Measurements from ENCODE around the gene ANXA3.

The ANXA3 gene

DNA sequence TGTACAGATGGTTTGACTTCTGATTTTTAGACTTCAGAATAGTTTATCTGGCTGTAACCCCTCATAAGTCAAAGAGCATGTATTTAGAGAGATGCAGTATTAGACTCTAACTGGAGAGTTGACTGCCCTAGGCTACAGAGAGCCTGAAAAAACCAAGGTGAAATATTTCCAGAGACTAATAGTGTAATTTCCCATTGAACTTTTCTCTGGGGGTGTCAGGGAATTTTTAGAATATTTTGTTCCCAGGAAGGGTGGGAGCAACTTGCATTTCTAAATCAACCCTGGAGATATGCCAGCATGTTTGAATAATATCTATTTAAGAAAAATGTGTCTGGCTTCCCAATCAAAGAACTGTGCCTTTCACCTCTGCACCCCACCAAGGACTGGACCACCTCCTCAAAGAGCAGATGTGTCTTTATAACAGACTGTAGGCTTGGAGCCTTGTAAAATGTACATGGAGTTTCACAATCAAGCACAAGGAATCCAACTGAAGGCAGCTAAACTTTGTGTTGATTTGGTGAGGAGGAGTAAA is 2.0 kb downstream of the ANXA3 start:
- TF ChIP-seq ZNF274 (IDR thresholded peaks at IDR 0.05; ENCODE audit: low read depth, low read length), result no peak
- H3K4me3 ChIP-seq (ENCODE audit: low read length), result no peak overlapping the region

DNA sequence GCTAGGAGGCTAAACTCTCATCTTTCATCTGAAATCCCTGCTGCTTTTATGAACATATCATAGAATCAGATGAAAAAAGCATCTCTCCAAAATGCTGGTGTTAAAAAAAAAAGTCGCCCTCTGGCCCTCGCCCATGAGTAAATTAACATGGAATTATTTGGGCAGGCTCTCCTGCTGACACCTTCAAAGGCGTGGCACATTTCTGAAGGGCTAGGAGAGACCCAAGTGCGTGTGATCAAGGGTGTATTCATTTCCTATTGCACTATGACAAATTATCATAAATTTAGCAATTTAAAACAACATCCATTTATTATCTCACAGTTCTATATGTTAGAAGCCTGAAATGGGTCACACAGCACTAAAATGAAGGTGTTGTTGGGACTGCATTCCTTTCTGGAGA is 5.1 kb downstream of the ANXA3 start:
- H3K4me3 ChIP-seq (ENCODE audit: low read length), result no peak overlapping the region

DNA sequence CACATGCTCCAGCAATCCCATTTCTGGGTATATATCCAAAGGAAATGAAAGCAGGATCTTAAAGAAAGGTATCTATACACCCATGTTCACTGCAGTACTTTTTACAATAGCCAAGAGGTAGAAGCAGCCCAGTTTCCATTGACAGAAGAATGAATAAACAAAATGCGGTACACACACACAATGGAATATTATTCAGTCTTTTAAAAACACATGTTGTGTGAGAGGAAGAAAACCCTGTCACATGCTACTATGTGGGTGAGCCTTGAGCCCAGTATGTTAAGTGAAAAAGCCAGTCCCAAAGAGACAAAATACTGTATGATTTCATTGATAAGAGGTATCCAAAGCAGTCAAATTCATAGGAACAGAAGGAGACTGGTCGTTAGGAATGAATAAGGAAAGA is 6.3 kb downstream of the ANXA3 start:
- H3K4me3 ChIP-seq (ENCODE audit: low read length), result no peak overlapping the region
- TF ChIP-seq ZNF274 (IDR thresholded peaks at IDR 0.05; ENCODE audit: low read depth, low read length), result no peak

More for the DNA sequence above, 5.1 kb downstream of the ANXA3 start:
- no peak for TF ChIP-seq ZNF274 (IDR thresholded peaks at IDR 0.05; ENCODE audit: low read depth, low read length)

DNA sequence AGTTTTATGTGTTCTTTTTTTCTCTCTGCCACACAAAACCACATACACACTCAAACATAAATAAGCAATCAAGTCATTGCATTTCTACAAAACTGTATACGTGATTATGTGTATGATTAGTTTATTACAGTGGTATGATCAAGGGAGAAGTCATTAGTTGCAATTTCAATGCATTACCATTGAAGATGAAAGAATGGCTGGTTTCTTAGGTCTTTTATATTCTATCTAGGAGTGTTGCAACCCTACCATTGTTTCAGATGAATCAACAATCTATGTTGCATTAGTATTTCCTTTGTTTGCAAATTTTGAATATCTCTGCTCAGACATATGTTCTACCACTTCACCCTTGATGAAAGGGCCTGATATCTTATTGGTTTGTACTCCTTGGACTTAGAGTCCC is 6.8 kb downstream of the ANXA3 start:
- no peak for TF ChIP-seq ZNF274 (IDR thresholded peaks at IDR 0.05; ENCODE audit: low read depth, low read length)
- no peak overlapping the region for H3K4me3 ChIP-seq (ENCODE audit: low read length)

DNA sequence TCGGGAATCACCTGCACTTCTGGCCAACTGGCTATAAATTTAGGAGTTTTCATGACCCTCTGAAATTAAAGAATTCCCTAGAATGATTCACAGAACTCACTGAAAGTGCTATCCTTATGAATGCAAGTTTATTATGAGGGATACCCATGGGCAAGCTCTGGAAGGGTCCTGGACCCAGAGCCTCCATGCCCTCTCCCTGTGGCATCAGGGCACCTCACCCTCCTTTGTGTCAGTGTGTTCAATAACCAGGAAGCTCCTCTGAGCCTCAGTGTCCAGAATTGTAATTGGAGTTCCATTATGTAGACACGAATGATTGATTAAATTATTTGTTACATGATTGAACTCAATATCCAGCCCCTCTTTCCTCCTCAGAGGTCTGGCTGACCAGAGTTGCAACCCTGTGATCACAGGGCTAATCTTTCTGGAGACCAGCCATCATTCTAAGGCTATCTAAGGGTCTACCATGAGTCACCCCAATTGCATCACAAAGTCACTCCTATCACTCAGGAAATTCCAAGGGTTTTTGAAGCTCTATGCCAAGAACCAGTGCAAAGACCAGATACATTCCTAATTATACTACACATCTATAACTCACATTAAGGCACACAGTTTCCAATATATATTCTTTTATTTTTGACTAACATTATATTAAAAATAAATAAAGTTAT is 8.9 kb downstream of the ANXA3 start:
- H3K4me3 ChIP-seq (ENCODE audit: low read length), result no peak overlapping the region
- no peak for TF ChIP-seq ZNF274 (IDR thresholded peaks at IDR 0.05; ENCODE audit: low read depth, low read length)

DNA sequence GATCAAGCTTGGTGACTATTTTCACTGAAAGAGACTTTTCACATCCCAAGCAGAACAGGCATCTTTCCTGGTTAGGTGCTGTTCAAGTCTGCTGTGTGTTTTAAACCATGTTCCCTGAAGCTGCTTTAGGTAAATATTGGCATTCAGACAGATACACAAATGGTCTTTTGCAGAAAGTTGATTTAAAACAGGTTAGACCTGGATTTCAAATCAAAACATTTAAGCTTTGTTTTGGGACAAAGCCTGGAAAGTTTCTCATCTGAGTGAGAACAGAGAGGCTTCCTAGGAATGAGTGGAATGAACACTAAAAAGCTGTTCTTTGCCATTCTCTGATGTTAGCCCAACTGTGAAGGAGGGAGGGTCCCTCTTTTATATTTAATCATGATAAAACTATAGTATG is 10.1 kb downstream of the ANXA3 start:
- H3K4me3 ChIP-seq (ENCODE audit: low read length), result no peak overlapping the region
- TF ChIP-seq ZNF274 (IDR thresholded peaks at IDR 0.05; ENCODE audit: low read depth, low read length), result no peak

DNA sequence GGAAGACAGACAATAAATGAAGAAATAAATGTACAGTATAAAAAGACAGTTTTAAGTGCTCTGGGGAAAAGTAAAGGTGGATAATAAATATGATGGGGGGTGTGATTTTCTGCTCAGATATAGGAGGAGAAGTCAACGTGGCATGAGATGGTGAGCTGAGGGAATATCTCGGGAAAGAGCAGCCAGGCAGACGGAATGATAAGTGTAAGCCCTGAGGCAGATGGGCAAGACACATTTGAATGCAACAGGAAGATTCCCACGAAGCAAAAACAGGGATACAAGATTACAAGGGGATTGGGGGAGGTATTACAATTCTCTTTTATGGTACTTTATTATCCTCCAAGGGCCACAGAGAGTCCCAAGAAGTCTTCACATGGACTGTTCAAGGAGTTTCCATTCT is 11.1 kb downstream of the ANXA3 start:
- no peak for TF ChIP-seq ZNF274 (IDR thresholded peaks at IDR 0.05; ENCODE audit: low read depth, low read length)
- no peak overlapping the region for H3K4me3 ChIP-seq (ENCODE audit: low read length)

DNA sequence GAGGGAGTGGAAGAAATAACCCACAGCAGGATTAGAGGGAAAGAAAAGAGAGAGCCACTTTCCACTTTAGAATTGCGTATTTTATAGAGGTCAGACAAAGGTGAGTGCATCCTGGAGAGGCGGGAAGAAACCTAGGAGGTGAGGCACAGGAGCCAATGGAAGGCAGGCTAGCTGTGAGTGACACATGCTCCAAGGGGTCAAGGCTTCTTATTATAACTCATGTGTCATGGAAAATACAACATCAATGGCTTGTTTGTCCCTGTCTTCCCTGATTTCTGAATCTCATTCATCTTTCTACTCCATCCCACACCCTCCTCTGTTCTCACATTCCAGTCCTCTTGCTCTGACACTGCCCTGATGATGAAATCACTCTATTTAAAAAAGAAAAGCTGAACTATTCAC is 14.4 kb downstream of the ANXA3 start:
- H3K4me3 ChIP-seq (ENCODE audit: low read length), result no peak overlapping the region
- no peak for TF ChIP-seq ZNF274 (IDR thresholded peaks at IDR 0.05; ENCODE audit: low read depth, low read length)

DNA sequence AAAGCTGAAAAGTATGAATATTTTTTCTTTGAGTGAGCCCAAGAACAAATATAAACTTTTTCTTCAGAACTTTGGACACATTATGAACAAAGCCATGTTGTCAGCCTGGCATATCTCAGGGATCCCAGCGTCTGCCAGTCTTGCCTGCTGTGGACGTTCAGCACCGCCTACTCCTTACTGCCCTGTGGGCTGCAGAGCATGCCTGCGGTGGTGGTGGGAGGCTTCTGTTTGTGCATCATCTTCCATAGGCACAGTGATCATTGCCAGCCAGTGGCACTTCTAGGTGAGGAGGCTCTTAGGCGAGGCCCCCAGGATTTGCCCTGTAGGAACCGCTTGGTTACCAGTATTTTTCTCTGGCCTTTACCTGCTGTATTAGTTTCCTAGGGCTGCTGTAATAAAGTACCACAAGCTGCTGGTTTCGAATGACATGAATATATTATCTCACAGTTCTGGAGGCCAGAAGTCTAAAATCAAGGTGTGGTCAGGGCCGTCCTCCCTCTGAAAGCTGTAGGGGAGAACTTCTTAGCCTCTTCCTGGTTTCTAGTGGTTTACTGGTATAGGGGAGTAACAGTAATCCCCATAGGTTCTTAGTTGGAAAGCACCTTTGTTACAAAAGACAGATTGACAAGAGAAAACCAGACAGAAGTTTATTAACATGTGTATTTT is 15.4 kb downstream of the ANXA3 start:
- TF ChIP-seq ZNF274 (IDR thresholded peaks at IDR 0.05; ENCODE audit: low read depth, low read length), result no peak
- no peak overlapping the region for H3K4me3 ChIP-seq (ENCODE audit: low read length)

DNA sequence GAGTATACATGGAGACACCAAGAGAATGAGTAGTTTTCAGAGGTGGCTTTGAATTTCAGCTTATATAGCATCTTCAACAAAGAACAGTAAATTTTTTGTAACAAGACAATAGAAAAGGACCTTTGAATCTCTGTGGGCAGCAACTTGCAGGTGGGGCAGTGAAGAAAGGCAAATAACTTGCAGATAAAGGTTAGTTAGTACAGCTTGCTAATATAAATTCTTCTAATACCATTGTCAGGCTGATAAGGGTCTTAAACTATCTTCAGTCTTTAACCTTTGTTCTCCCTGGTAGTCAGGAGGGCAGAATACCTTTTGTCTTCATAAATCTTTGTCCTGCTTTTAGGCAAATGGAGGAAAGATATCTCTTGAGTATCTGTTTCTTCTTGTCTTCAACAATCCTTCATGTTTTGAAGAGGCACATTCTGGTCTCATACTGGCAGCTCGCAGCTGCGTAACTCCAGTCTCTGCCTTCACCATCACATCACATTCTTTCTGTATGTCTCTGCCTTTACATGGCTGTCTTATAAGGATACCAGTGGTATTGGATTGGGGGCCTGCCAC is 16.0 kb downstream of the ANXA3 start:
- TF ChIP-seq ZNF274 (IDR thresholded peaks at IDR 0.05; ENCODE audit: low read depth, low read length), result no peak
- H3K4me3 ChIP-seq (ENCODE audit: low read length), result no peak overlapping the region

DNA sequence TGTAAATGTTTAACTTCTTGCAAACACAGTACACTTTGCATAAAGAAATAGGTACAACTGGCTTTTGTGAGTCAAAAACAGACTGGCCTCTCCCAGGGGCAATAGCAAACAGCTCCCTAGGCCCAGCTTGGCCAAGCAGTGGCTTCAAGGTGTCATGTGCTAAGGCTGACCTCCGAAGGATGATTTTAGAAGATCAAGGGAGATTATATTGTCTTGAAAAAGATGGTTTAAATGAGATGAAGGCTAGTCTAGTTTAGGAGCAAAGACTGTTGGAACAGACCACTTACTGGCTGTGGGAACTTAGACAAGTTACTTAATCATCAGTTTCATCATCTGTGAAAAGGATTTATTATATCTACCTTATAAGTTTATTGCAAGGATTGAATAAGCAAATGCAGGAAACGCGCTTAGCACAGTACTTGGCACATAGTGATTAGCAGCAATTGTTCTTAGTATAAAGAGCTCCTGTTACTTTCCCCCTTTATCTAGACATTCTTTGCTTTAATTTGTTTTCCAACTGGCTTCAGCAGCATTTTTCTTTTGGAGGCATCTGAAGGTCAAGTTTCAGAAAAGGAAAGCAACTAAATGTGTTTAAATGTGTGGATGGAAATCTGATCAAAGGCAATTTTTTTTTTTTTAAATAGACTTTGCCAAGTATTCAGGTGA is 17.2 kb downstream of the ANXA3 start:
- no peak for TF ChIP-seq ZNF274 (IDR thresholded peaks at IDR 0.05; ENCODE audit: low read depth, low read length)
- H3K4me3 ChIP-seq (ENCODE audit: low read length), result no peak overlapping the region

DNA sequence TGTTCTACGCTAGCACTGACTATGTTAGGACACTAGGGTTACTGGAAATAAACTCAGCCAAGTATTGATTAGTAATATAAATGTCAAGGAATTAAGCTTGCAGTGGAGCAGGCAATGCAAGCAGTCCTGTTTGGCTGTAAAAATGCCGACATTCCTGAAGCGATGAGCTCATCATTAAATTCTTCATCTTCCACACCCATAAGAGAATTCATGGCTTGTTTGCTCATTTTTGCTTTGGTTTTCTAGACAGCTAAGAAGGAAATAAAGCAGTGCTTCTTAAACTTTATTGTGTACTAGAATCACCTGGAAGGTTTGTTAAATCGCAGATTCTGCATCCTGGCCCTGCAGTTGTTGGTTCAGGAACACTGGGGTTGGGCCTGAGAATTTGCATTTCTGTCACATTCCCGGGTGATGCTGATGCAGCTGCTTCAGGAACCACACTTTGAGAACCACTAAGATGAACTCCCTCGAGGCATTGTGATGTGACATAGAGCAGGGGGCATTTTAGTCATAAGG is 17.8 kb downstream of the ANXA3 start:
- H3K4me3 ChIP-seq (ENCODE audit: low read length), result no peak overlapping the region
- TF ChIP-seq ZNF274 (IDR thresholded peaks at IDR 0.05; ENCODE audit: low read depth, low read length), result no peak

DNA sequence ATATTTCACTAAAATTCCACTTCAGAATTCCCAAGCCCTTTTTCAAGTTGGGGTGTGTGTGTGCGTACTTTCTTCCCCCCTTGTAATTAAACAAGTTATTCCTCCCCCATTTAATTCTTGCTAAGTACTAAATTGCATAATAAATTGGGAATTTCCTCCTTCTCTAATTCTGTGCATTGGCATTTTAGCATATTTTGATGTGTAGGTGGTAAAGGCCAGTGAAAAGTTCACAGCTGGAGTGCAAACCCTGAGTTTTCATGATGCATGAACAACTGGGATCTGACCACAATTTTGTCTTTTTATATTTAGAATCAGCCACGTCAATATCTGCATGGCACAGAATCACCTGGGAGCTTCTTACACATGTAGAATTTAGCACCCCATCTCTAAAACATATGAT is 18.5 kb downstream of the ANXA3 start:
- H3K4me3 ChIP-seq (ENCODE audit: low read length), result no peak overlapping the region
- TF ChIP-seq ZNF274 (IDR thresholded peaks at IDR 0.05; ENCODE audit: low read depth, low read length), result no peak

DNA sequence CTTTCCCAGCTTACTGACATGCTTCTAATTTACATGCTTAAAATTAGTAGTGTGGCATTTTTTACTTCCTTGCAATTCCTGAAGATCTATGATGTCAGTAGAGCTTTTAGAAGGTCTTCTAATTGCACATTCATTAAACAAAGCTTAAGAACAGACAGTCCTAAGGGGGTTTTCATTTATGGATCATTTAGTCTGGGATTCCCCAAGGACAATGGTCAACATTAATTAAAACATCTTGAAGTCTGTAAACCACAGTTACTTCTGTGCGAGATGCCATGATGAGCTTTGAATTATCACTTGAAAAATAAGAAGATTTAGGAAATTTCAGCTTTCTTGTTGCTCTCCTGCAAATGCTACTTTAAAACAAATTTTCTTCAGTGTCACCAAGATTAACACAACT is 20.2 kb downstream of the ANXA3 start:
- no peak overlapping the region for H3K4me3 ChIP-seq (ENCODE audit: low read length)
- no peak for TF ChIP-seq ZNF274 (IDR thresholded peaks at IDR 0.05; ENCODE audit: low read depth, low read length)

Measured in GM08714 (cell line).